GM13977 (cell line): Measurements from ENCODE around the gene PCDHGA7.
"Not testable (repeated sequence)": the region's sequence is repeated elsewhere in the genome, so short reads cannot be mapped to it uniquely, and the experiment has no call there.

Experiments
- DNase-seq: peaks from one replicate; pipeline ENCODE4 v3.0.0; 2012; ENCODE audit warnings: low spot score
- in situ Hi-C: fragments of 300-500 bp; cut with MboI; formaldehyde crosslinking; loops from one replicate; pipeline ENCODE4 v1.12.0; 2022; ENCODE audit warnings: low sequenced_read_pairs, low pct_unique_long_range_greater_than_20kb, mixed read lengths, inconsistent platforms; ENCODE audit not compliant: unreplicated experiment
- TF ChIP-seq, protein P1 (sequence below): IDR thresholded peaks from 2 replicates; pipeline ENCODE4 v1.5.1; 2012; ENCODE audit warnings: mild to moderate bottlenecking, control low read depth; ENCODE audit not compliant: insufficient read depth; ENCODE audit errors: extremely low read depth, missing control alignments

Gene PCDHGA7

DNA sequence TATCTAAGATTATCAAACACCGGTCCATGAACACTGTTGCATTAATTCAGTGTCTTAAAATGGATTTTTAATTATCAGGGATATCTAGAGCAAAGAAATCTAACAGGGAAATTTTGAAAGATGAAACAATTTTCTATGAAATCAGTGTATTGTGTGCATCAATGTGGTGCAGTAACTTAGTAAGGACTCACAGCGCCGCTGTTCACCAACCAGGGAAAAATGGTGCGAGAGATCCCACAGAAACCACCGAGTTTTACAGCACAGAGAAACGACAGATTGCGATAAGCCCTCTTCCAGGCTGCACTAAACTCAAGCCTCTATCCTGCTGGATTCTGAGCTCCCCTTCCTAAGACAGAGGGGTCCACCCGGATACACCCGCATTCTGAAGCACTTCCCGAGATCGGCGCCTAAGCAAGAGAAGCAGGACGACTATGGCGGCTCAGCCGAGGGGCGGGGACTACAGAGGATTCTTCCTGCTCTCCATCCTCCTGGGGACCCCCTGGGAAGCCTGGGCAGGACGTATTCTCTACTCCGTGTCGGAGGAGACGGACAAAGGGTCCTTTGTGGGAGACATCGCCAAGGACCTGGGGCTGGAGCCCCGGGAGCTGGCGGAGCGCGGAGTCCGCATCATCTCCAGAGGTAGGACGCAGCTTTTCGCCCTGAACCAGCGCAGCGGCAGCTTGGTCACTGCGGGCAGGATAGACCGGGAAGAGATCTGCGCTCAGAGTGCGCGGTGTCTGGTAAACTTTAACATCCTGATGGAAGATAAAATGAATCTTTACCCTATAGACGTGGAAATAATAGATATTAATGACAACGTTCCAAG is at the start of gene PCDHGA7:
PCDHGA7 (plus strand) TSS at position 274 of the 826 bp plus-strand sequence; CDS start at position 432, 158 bp downstream.
- DNase-seq, result no peak
- TF ChIP-seq, protein P1, sequence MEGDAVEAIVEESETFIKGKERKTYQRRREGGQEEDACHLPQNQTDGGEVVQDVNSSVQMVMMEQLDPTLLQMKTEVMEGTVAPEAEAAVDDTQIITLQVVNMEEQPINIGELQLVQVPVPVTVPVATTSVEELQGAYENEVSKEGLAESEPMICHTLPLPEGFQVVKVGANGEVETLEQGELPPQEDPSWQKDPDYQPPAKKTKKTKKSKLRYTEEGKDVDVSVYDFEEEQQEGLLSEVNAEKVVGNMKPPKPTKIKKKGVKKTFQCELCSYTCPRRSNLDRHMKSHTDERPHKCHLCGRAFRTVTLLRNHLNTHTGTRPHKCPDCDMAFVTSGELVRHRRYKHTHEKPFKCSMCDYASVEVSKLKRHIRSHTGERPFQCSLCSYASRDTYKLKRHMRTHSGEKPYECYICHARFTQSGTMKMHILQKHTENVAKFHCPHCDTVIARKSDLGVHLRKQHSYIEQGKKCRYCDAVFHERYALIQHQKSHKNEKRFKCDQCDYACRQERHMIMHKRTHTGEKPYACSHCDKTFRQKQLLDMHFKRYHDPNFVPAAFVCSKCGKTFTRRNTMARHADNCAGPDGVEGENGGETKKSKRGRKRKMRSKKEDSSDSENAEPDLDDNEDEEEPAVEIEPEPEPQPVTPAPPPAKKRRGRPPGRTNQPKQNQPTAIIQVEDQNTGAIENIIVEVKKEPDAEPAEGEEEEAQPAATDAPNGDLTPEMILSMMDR, result peak; percentile 37
- in situ Hi-C loops, result no loop called here

DNA sequence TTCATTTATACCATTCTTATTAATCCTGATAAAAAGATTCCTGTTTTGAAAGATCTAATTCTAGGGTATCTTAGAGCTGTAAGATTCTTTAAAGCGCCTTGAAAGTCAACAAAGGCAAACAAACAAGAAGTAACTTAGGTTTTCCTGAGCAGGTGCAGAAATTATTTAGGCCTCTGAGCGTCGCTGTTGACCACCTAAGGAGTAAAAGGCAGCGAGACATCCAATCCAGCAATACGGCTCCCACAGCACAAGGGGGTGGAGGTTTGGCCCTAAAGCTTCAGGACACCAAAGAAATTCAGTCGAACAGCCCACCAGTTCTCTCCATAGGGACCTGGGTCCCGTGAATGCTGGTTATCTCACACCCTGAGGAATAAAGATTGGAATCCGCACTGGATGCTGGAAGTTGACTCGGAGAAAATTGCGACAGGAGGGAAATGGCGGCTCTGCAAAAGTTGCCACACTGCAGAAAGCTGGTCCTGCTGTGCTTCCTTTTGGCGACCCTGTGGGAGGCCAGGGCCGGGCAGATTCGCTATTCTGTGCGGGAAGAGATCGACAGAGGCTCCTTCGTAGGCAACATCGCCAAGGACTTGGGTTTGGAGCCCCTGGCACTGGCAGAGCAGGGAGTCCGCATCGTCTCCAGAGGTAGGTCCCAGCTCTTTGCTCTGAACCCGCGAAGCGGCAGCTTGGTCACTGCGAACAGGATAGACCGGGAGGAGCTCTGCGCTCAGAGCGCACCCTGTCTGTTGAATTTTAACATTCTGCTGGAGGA is 43.8 kb upstream of the PCDHGA7 start, which contains the start of gene PCDHGA2:
PCDHGA2 (plus strand) TSS at position 223 of the 769 bp plus-strand sequence.
- DNase-seq, result no peak
- TF ChIP-seq, protein P1, result peak; percentile 51
- in situ Hi-C loops, result no loop called here

GRCh38 chr5:141340781-141341354 is 41.7 kb upstream of the PCDHGA7 start:
- in situ Hi-C loops, DNase-seq: not testable (repeated sequence)

GRCh38 chr5:141342773-141343172 is 39.8 kb upstream of the PCDHGA7 start:
- no peak for DNase-seq
- TF ChIP-seq, protein P1, result no peak
- in situ Hi-C loops, result no loop called here

GRCh38 chr5:141343242-141343952 is 39.1 kb upstream of the PCDHGA7 start, which contains the start of gene PCDHGA3:
TSS of gene PCDHGA3 (plus strand) at chr5:141343829. CDS start at chr5:141344034, 205 bp downstream.
- TF ChIP-seq, protein P1, result peak; percentile 35
- no peak for DNase-seq

GRCh38 chr5:141343953-141344463 is 38.5 kb upstream of the PCDHGA7 start:
- in situ Hi-C loops, result no loop called here
- TF ChIP-seq, protein P1, result no peak

More at GRCh38 chr5:141343242-141343952, 39.1 kb upstream of the PCDHGA7 start, which contains the start of gene PCDHGA3:
- in situ Hi-C loops, result no loop called here

More at GRCh38 chr5:141343953-141344463, 38.5 kb upstream of the PCDHGA7 start:
- no peak for DNase-seq
